Measurements from ENCODE around the gene HOXB1.

DNA sequence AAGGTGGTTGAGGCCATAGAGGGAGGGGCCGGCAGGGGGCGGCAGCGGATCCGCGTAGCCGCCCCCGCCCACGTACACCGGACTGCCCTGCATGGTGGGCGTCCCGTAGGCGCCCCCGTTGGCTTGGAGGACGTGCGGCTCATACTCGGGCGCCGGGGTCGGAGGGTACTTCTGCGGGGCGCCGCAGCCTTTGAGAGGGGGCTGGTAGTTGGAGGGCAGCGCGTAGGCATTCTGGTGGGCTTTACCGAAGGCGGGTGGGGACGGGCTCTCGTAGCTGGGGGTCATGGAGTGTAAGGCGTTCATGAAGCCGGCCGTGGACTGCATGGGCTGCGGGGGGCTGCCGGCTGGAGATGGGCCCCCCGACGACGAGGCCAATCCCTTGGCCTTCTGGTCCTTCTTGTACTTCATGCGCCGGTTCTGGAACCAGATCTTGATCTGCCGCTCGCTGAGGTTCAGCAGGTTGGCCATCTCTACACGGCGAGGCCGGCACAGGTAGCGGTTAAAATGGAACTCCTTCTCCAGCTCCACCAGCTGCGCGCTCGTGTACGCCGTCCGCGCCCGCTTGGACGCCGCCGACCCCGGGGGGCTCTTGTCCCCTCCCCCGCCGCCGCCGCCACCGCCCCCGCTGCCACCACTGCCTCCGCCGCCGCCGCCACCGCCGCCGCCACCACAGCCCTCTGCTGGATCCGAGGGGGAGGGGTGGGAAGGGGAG lies 19.8 kb upstream of the HOXB1 start:
- TF ChIP-seq REXO4 (CRISPR knock-in tag; IDR thresholded peaks at IDR 0.05; ENCODE audit: borderline replicate concordance), result no peak
- no peak for TF ChIP-seq HCFC1 (IDR thresholded peaks at IDR 0.05; ENCODE audit: low read depth, low read length)
- TF ChIP-seq ZNF496 (CRISPR knock-in tag; IDR thresholded peaks at IDR 0.05; ENCODE audit: insufficient replicate concordance), result no peak
- TF ChIP-seq ZKSCAN1 (IDR thresholded peaks at IDR 0.05; ENCODE audit: low read length), result no peak
- TF ChIP-seq ZFP91 (CRISPR knock-in tag; IDR thresholded peaks at IDR 0.05; ENCODE audit: borderline replicate concordance), result no peak
- TF ChIP-seq SP1 (IDR thresholded peaks at IDR 0.05), result no peak
- no peak for TF ChIP-seq SP1 (CRISPR knock-in tag; IDR thresholded peaks at IDR 0.05)
- TF ChIP-seq CTCF (CRISPR knock-in tag; IDR thresholded peaks at IDR 0.05), result no peak
- no peak for TF ChIP-seq SOX13 (IDR thresholded peaks at IDR 0.05)
- TF ChIP-seq SOX13 (CRISPR knock-in tag; conservative IDR thresholded peaks at IDR 0.05 in 1 of 2, IDR thresholded peaks at IDR 0.05 in 1 of 2), result no peak
- TF ChIP-seq POLR2AphosphoS5 (IDR thresholded peaks at IDR 0.05; ENCODE audit: low read depth, low read length), result no peak
- TF ChIP-seq ZBTB7A (CRISPR knock-in tag; IDR thresholded peaks at IDR 0.05), result no peak
- no peak for TF ChIP-seq PHF20 (CRISPR knock-in tag; IDR thresholded peaks at IDR 0.05)
- TF ChIP-seq GABPA (IDR thresholded peaks at IDR 0.05; ENCODE audit: low read depth, low read length), result no peak
- no peak for TF ChIP-seq GABPA (CRISPR knock-in tag; IDR thresholded peaks at IDR 0.05; ENCODE audit: low read depth)
- TF ChIP-seq TCF7L2 (IDR thresholded peaks at IDR 0.05; ENCODE audit: low read depth, low read length), result no peak
